Measurements from ENCODE around the gene BTBD16.

DNA sequence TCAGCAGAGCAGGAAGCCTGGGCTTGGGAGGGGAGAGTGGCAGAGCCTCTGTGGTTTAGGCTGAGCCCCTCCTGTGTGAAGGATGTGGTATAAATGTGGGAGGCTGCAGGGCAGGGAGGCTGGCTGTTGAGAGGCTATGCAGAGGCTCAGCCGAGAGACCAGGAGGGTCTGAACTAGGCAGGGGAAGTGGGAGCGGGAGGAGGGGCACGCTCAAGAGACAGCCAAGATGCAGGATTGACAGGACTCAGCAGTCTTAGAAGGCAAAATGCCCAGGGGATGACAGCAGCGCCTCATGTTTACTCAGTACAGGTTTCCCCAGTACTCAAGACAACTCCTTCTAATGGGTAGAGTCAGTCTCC is 24.3 kb downstream of the BTBD16 start:
- TF ChIP-seq, protein P1, sequence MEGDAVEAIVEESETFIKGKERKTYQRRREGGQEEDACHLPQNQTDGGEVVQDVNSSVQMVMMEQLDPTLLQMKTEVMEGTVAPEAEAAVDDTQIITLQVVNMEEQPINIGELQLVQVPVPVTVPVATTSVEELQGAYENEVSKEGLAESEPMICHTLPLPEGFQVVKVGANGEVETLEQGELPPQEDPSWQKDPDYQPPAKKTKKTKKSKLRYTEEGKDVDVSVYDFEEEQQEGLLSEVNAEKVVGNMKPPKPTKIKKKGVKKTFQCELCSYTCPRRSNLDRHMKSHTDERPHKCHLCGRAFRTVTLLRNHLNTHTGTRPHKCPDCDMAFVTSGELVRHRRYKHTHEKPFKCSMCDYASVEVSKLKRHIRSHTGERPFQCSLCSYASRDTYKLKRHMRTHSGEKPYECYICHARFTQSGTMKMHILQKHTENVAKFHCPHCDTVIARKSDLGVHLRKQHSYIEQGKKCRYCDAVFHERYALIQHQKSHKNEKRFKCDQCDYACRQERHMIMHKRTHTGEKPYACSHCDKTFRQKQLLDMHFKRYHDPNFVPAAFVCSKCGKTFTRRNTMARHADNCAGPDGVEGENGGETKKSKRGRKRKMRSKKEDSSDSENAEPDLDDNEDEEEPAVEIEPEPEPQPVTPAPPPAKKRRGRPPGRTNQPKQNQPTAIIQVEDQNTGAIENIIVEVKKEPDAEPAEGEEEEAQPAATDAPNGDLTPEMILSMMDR (IDR thresholded peaks at IDR 0.05) = no peak
- no peak for TF ChIP-seq ZFX (IDR thresholded peaks at IDR 0.05; ENCODE audit: borderline replicate concordance)
